ENCODE measurements around the gene OR2A7. TPM values are rescaled to one million over a fixed set of nuclear protein-coding genes. Genes with fewer than 3 reads are reported as not detected.
"Not testable (repeated sequence)": the region's sequence is repeated elsewhere in the genome, so short reads cannot be mapped to it uniquely, and the experiment has no call there.

The OR2A7 gene, protein sequence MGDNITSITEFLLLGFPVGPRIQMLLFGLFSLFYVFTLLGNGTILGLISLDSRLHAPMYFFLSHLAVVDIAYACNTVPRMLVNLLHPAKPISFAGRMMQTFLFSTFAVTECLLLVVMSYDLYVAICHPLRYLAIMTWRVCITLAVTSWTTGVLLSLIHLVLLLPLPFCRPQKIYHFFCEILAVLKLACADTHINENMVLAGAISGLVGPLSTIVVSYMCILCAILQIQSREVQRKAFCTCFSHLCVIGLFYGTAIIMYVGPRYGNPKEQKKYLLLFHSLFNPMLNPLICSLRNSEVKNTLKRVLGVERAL
- total RNA-seq: 1 to 10 TPM in 3 of 4 donors, not detected in 1; 1.2 to 2.3 (median 2.1) TPM

DNA sequence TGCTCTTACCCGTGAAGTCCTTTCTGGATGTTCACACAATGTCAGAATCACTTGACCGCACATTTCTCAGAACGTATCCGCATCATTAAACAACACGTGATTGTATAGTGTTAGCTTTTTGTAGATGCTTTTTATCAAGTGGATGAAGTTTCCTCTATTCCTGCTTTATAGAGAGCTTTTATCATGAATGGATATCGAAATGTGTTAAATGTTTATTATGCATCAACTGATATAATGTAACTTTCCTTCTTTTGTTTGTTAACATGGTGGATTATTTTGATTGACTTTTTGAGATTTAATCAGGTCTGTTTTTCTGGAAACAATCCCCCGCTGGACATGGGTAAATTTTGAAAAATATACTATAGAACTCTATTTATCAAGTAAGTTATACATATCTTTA, at the start of gene OR2A7:
Gene OR2A7 (minus strand): TSS at position 101 of the 400 bp plus-strand sequence. CDS start 5,164 bp downstream, outside the sequence.
- H3K4me1 ChIP-seq; H3K4me3 ChIP-seq; H3K27ac ChIP-seq (replicated peaks in 1 of 4); H3K27me3 ChIP-seq; H3K36me3 ChIP-seq; intact Hi-C loops (cut with DNase I); H3K9me3 ChIP-seq; DNase-seq (ENCODE audit: extremely low spot score): not testable (repeated sequence)
- WGBS: 89% methylated on average over 5 of the region's 7 CpGs

GRCh38 chr7:144311872-144312469, 47.4 kb upstream of the OR2A7 start, which contains the start of gene OR2A1:
Gene OR2A1 (plus strand): TSS chr7:144312419. CDS start chr7:144318125, 5,706 bp downstream.
- H3K27me3 ChIP-seq; H3K9me3 ChIP-seq; DNase-seq (ENCODE audit: extremely low spot score); H3K4me3 ChIP-seq; H3K36me3 ChIP-seq; intact Hi-C loops (cut with DNase I); H3K4me1 ChIP-seq; H3K27ac ChIP-seq (replicated peaks in 1 of 4): not testable (repeated sequence)
- no CpG with 5 or more reads among the region's 2 CpGs for WGBS

DNA sequence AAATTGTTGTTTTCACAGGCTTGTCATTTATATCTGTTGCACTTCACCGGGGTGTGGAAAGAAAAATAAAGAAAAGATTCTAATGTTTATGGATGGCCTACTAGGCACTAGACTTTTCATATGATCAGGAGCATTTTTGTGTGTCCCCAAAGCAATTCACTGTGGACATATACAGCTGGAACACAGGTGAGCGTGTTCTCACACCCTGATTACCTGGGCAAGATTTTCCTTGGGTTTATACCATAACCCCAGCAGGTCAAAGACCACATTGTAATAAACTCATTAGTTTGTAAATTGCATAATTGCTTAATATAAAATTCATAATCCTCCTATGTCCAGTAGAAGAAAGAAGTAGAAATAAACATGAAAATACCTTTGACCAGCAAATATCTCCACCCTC, 46.6 kb upstream of the OR2A7 start:
- WGBS: no CpG with 5 or more reads among the region's 2 CpGs
- H3K4me3 ChIP-seq; H3K36me3 ChIP-seq; H3K9me3 ChIP-seq; intact Hi-C loops (cut with DNase I); H3K27ac ChIP-seq (replicated peaks in 1 of 4); H3K4me1 ChIP-seq; H3K27me3 ChIP-seq; DNase-seq (ENCODE audit: extremely low spot score): not testable (repeated sequence)

DNA sequence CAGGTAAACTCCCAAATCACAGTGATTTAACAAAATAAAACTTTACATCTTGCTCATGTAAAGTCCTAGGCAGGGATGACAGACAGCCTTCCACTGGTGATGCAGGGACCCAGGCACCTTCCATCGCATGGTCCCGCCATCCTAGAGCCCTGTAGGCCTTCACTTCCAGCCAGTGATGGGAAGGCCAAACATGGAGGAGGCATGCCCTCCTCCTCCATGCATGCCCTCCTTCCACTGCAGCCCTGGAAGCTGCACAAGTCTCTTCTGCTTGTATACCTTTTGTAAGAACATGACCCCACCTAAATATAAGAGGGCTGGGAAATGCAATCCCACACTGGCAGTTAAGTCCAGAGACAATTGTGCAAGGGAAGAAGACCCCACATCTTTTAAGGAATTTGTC, 45.1 kb upstream of the OR2A7 start:
- H3K9me3 ChIP-seq; H3K27ac ChIP-seq (replicated peaks in 1 of 4); H3K27me3 ChIP-seq; intact Hi-C loops (cut with DNase I); H3K36me3 ChIP-seq; H3K4me1 ChIP-seq; H3K4me3 ChIP-seq; DNase-seq (ENCODE audit: extremely low spot score): not testable (repeated sequence)
- WGBS: no CpG with 5 or more reads among the region's 2 CpGs

- H3K4me1 ChIP-seq; DNase-seq (ENCODE audit: extremely low spot score); H3K9me3 ChIP-seq; H3K27me3 ChIP-seq; H3K4me3 ChIP-seq; H3K27ac ChIP-seq (replicated peaks in 1 of 4); intact Hi-C loops (cut with DNase I); H3K36me3 ChIP-seq: not testable (repeated sequence)
- no CpG with 5 or more reads among the region's 2 CpGs for WGBS
Observed at GRCh38 chr7:144305156-144305555, 40.6 kb upstream of the OR2A7 start.

- H3K36me3 ChIP-seq; DNase-seq (ENCODE audit: extremely low spot score); H3K4me1 ChIP-seq; intact Hi-C loops (cut with DNase I); H3K27me3 ChIP-seq; H3K9me3 ChIP-seq; H3K4me3 ChIP-seq; H3K27ac ChIP-seq (replicated peaks in 1 of 4): not testable (repeated sequence)
- no CpG with 5 or more reads among the region's 5 CpGs for WGBS
Observed at GRCh38 chr7:144303607-144304006, 39.0 kb upstream of the OR2A7 start.

DNA sequence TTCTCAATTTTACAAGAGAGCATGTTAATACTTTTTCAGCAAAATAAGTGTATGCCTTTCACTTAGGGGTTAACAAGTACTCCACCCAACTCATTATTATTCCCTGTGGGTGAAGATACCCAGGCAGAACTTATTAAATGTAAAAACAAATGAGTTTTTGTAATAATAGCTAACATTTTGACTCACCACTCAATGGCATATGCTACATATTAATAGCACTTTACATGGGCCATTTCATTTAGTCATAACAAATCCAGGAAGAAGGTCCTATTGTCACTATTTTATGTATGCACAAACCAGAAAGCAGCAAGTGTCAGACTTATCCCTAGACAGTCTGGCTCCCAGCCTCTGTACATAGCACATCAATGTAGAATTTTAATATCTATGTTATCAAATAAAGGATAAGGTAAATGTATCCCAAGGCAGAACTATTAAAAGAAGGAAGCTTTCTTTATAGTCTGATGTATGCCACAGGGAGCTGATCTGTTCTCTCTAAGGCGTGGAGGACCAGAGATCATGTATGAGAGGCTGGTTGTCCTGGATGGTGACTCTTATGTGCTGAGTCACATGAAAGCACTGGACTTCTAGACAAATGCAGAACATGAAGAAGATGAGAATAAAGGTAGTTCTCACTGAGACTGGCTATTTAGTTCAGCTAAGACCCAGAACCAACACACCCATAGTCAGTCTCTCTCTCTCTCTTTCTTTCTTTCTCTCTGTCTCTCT, 38.1 kb upstream of the OR2A7 start:
- intact Hi-C loops (cut with DNase I); DNase-seq (ENCODE audit: extremely low spot score); H3K4me1 ChIP-seq; H3K27ac ChIP-seq (replicated peaks in 1 of 4); H3K27me3 ChIP-seq; H3K9me3 ChIP-seq; H3K4me3 ChIP-seq; H3K36me3 ChIP-seq: not testable (repeated sequence)
- WGBS: no CpG with 5 or more reads among the region's 1 CpG

DNA sequence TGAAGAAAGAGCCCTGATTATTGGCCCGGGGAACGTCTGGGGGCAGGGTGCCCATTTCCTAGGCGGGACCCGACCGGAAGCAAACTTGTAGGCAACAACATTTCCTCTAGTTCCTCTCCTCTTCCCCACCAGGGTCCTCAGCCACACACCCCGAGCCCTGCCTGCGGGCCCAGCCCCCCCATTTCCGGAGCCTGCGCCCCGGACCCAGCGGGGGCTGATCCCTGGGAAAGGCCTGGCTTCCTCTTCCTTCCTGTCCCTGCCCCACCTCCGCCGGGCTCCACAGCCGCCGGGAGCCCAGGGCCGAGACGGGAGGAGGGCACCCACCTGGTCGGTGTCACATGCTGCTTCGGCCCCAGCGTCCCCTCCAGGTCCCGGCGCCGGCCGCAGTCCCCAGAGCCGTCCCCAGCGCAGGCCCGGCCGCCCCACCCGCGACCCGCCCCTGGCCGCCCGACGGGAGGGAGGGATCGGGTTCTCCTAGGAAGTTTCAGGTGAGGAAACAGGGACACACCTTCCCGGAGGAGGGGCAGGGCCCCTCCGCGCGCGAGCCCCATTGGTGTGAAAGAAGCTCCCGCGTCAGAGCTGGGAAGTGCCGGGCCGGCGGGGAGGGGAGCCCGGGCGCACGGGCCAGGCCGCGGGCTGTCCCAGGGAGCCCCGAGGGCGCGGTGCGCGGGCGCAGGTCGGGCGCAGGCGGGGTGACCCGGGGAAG, 29.4 kb upstream of the OR2A7 start:
- DNase-seq (ENCODE audit: extremely low spot score); H3K4me1 ChIP-seq; H3K27ac ChIP-seq (replicated peaks in 1 of 4); H3K9me3 ChIP-seq; H3K36me3 ChIP-seq; intact Hi-C loops (cut with DNase I); H3K27me3 ChIP-seq: not testable (repeated sequence)
- peak overlapping the region in 3 of 4 donors; percentile 32 to 46 (median 33) for H3K4me3 ChIP-seq
- WGBS: no CpG with 5 or more reads among the region's 60 CpGs

GRCh38 chr7:144292384-144293161, 28.0 kb upstream of the OR2A7 start:
- H3K9me3 ChIP-seq; intact Hi-C loops (cut with DNase I); H3K27ac ChIP-seq (replicated peaks in 1 of 4); H3K27me3 ChIP-seq; H3K36me3 ChIP-seq; H3K4me1 ChIP-seq; H3K4me3 ChIP-seq: not testable (repeated sequence)
- WGBS: 75% methylated on average over 3 of the region's 14 CpGs
- peak; percentile 5 for DNase-seq (ENCODE audit: extremely low spot score)

GRCh38 chr7:144291607-144292006, 27.0 kb upstream of the OR2A7 start:
- DNase-seq (ENCODE audit: extremely low spot score); H3K27ac ChIP-seq (replicated peaks in 1 of 4); H3K9me3 ChIP-seq; intact Hi-C loops (cut with DNase I); H3K4me3 ChIP-seq; H3K27me3 ChIP-seq; H3K36me3 ChIP-seq; H3K4me1 ChIP-seq: not testable (repeated sequence)
- WGBS: 69% methylated on average over 3 of the region's 4 CpGs

GRCh38 chr7:144287171-144287784, 22.7 kb upstream of the OR2A7 start:
- H3K4me1 ChIP-seq; H3K4me3 ChIP-seq; DNase-seq (ENCODE audit: extremely low spot score); H3K9me3 ChIP-seq; H3K27me3 ChIP-seq; H3K36me3 ChIP-seq; H3K27ac ChIP-seq (replicated peaks in 1 of 4); intact Hi-C loops (cut with DNase I): not testable (repeated sequence)
- WGBS: no CpG with 5 or more reads among the region's 3 CpGs

All from esophagus muscularis mucosa (tissue), 4 donors.